Left cardiac atrium (tissue), 4 donors: ENCODE measurements around the gene KIF5A. TPM values are rescaled to one million over a fixed set of nuclear protein-coding genes. Genes with fewer than 3 reads are reported as not detected.

ENCODE experiments used
- ATAC-seq, 2 donors: fragments of 200-7000 bp; cut with Tn5 transposase; one replicate each; pipeline ENCODE4 v1.9.1; 2020; ENCODE audit warnings: mild to moderate bottlenecking in 2 of 2, moderate library complexity in 2 of 2
- DNase-seq: peaks from one replicate; pipeline ENCODE4 v3.0.0-alpha.2; 2020
- intact Hi-C, 2 donors: fragments of 100-400 bp; cut with DNase I; formaldehyde crosslinking; loops; one replicate each; pipeline versions ENCODE4 v1.14.1 to v1.15.1; 2022 to 2023
- total RNA-seq, 2 donors: library from RNA; stranded (reverse); fragmentation: NEBNext Ultra II Directional; extraction: Animal tissue kit (Norgen Biotek cat#: 25700); gene quantifications; one replicate each; pipeline ENCODE4 v1.2.1, GENCODE V29; 2021
- donor health status: DM: no; HTN: yes; CAD: no.
- donor health status: DM: no; HTN: yes; CAD: no; lungs with severe emphysema.
- donor health status: DM: yes; HTN: yes; CAD: no.
- donor health status: Dilated cardiomyopathy.

KIF5A gene
- total RNA-seq, 2 donors from 2014 or later = 0.10 to 0.18 TPM

GRCh38 chr12:57530396-57531142 is 19.3 kb upstream of the KIF5A start:
- intact Hi-C loops = no loop called here

GRCh38 chr12:57531836-57532235 is 18.0 kb upstream of the KIF5A start:
- intact Hi-C loops = no loop called here
- DNase-seq (no peak), ATAC-seq (no peak)

More at GRCh38 chr12:57530396-57531142, 19.3 kb upstream of the KIF5A start:
- DNase-seq (no peak), ATAC-seq (no peak)

DNA sequence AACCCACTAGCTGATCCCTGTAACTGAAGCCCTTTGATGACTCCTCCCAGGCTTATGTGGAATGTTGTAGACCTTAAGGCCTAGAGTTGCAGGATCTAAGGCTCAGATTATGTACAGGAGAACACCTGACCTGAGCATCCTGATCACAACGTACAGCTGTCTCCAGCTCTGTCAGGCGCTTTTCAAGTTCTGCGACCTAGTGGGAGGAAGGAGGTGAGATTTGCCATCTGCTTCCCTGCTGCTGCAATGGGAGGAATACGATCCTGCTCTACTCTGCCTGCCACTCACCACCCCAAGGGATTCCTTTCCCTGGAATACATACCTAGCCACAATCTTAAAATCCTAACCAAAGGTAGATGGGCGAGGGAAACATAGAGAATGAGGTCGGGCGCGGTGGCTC is 16.7 kb upstream of the KIF5A start:
- DNase-seq (no peak), ATAC-seq (no peak)
- intact Hi-C loops = no loop called here

GRCh38 chr12:57534250-57534649 is 15.6 kb upstream of the KIF5A start:
- intact Hi-C loops = no loop called here
- DNase-seq (no peak), ATAC-seq (no peak)

- DNase-seq (no peak), ATAC-seq (no peak)
- intact Hi-C loops = no loop called here
These were observed 14.8 kb upstream of the KIF5A start for GRCh38 chr12:57534991-57535543.

- no peak for DNase-seq
- no peak for ATAC-seq
- intact Hi-C loops = no loop called here
These were observed 13.9 kb upstream of the KIF5A start for GRCh38 chr12:57535764-57536596.

GRCh38 chr12:57536597-57536942 is 13.3 kb upstream of the KIF5A start:
- ATAC-seq (no peak), DNase-seq (no peak)
- intact Hi-C loops = no loop called here

DNA sequence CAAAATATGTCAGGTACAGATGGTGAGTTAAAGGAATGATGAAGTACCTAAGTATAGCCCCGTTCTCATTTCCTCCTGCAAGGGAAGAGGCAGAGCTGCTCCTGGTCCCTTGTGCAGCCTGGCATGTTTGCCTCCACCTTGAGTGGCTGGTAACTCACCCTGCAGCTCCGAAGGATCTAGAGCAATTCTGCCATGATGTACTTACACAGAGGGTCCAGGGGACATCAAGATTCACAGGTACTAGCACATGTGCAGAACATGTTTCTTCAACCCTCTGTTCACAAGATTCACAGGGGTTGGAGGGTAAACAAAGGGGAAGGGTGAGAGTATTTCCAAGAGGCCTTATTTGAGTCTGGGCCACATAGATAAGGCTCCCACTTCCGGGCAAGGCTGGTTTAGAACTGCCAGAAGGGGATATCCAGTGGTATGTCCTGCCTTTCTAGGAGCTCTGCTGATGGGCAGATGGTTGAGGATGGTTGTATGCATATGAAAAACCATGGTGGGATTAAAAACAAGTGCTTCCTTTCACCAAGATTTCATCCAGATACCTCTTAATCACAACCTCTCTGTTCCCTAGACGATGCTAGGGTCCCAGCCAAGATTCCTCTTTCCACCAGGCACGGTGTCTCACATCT is 10.6 kb upstream of the KIF5A start:
- DNase-seq (no peak), ATAC-seq (no peak)
- intact Hi-C loops = no loop called here

- DNase-seq (no peak), ATAC-seq (no peak)
- intact Hi-C loops = no loop called here
These were observed 8.8 kb upstream of the KIF5A start for GRCh38 chr12:57541001-57541400.

DNA sequence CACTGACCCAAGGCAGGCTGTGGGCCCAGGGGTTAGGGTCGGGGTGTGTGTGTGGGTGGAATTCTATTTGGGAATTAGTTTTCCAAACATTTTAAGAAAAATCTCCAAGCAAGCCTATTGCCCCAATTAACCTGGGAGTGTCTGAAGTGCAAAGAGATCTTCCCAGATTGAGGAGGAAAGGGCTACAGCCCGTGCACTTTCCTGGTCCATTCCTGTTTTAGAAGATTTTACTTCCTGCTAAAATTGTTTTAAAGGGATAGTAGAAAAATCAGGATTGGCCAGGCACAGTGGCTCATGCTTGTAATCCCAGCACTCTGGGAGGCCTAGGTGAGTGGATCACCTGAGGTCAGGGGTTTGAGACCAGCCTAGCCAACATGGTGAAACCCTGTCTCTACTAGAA is 8.1 kb upstream of the KIF5A start:
- ATAC-seq = no peak
- DNase-seq = no peak
- intact Hi-C loops = no loop called here

DNA sequence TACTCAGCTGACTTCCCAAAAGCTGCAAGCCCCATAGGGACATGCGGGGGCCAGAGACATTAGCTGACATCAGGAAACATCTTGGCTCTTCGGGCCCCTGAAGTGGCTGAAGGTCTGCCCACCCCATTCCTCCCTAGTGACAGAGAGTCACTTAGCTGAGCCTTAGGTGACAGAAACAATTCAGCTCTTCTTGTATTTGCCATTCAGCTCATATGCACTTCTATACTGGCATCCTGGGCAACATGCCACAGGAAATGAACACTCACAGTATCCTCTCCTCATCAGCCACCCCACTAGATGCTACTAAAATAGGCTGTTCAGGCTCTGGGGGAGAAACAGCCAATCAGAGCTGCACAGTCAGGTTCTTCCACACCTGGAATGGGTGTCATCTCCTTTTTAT is 6.3 kb upstream of the KIF5A start:
- intact Hi-C loops = no loop called here

GRCh38 chr12:57545809-57546437 is 3.9 kb upstream of the KIF5A start:
- ATAC-seq (no peak), DNase-seq (no peak)
- intact Hi-C loops = no loop called here

More for the DNA sequence above, 6.3 kb upstream of the KIF5A start:
- no peak for ATAC-seq
- DNase-seq = no peak

DNA sequence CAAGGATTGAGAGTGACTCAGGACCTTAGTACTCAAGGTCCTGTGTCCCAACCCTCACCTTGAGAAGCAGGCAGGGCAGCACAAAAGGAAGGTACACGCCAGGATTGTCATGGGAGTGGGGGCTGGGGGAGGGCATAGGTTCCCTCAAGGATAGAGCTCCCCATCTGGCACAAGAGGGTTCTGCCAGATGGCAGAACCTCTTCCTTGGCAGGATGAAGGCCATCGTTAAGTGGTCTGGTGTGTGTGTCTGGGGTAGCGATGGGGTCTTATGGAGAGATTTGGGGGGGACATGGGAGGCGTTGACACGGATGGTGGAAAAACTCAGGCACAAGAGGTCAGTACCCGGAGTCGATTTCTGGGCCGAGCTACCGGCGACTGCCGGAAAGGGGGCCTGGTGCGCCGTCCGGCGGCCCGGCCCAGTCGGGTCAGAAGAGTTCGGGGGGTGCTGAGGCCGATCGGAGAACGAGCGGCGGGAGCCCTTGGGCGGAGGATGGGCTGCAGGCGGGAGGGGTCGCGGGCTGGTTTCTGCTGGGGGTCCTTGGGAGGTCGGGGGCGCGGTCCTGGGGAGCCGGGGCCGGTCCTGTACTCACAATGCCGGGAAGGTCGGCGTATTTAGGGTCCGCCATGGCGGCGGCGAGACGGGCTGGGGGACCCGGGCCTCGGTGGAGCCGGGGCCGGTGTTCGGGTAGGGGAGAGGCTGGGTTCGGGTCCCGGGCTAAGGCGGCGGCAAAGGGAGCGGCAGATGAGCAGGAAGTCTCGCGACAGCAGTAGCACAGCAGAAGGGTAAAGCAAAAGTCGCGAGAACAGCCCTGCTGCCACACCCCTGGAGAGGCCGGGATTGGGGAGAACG is 3.2 kb upstream of the KIF5A start, which contains the start of gene DCTN2:
TSS of gene DCTN2 (minus strand) at position 755 of the 850 bp plus-strand sequence. CDS start at position 626, 129 bp downstream.
- ATAC-seq = peak; percentile 98 to 100
- intact Hi-C loops = no loop called here
- peak; percentile 96 for DNase-seq

- ATAC-seq = no peak
- intact Hi-C loops = no loop called here
- DNase-seq = no peak
These were observed 2.4 kb upstream of the KIF5A start for GRCh38 chr12:57547288-57548012.

DNA sequence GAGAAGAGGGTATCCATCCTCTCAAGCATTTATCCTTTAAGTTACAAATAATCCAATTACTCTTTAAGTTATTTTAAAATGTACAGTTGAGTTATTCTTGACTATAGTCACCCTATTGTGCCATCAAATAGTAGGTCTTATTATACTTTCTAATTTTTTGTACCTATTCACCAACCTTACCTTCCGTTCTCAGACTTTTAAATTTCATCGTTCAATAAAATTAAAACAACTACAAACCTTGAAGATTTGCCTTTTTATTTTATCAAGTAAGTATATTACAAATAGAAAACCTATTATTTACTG is 1.9 kb upstream of the KIF5A start:
- ATAC-seq = no peak
- DNase-seq = no peak
- intact Hi-C loops = no loop called here

GRCh38 chr12:57548488-57548887 is 1.4 kb upstream of the KIF5A start:
- no peak for ATAC-seq
- no peak for DNase-seq
- intact Hi-C loops = no loop called here

DNA sequence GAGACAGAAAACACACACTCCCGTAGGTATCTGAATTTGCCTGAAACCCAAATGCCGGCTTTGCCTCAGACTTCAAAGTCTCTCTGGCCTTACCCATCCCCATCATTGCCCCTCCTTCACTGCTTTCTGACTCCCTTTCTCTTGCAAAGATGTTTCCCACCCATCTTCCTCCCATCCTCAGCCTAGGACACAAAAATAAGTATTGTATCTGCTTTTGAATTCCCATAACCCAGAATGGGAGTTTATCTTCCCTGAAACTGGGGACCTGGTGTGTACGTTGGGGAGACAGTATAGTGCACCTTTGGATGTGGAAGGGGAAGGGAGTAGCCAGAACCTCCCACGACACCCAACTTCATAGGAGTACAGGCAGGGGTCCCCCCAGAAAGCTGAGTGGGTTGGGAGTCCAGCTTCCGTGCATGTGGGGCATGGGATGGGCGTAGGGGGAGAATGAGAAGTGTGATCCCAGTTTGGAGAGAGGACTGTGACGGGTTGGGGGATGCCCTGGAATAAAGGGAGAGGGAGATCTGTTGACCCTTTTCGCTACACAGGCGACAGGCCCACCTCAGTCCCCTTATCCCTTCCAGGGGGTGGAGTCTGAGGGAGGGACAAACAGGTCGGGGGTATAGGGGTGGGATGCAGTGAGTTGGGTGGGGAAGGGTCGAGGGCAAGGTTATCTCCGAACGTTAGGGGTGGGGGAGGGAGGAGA is 488 bp upstream of the KIF5A start:
- no peak for ATAC-seq
- no peak for DNase-seq
- intact Hi-C loops = no loop called here
